Hindlimb muscle (tissue), 1 donor: ENCODE data around the gene NRP1. TPM values are rescaled to one million over a fixed set of nuclear protein-coding genes. Genes with fewer than 3 reads are reported as not detected.

Experiments
- DNase-seq: peaks from one replicate; pipeline ENCODE4 v3.0.0-alpha.2; 2013
- polyA plus RNA-seq: library from polyadenylated mRNA; unstranded; fragments of 120-200 nt; gene quantifications from one replicate; pipeline ENCODE4 v1.2.1, GENCODE V29; 2013; ENCODE audit not compliant: insufficient read length

The NRP1 gene
- polyA plus RNA-seq, 1 donor, result 102 TPM

GRCh38 chr10:33290321-33291052, 44.0 kb downstream of the NRP1 start:
- DNase-seq, result no peak

- no peak for DNase-seq
Observed at GRCh38 chr10:33289776-33290175, 44.7 kb downstream of the NRP1 start.

GRCh38 chr10:33288127-33288526, 46.3 kb downstream of the NRP1 start:
- no peak for DNase-seq

- DNase-seq, result no peak
Observed at GRCh38 chr10:33287112-33287511, 47.4 kb downstream of the NRP1 start.

GRCh38 chr10:33286157-33286934, 48.1 kb downstream of the NRP1 start:
- DNase-seq, result no peak

- DNase-seq, result no peak
Observed at GRCh38 chr10:33284945-33285344, 49.5 kb downstream of the NRP1 start.

- DNase-seq, result peak; percentile 34
Observed at GRCh38 chr10:33279811-33280602, 54.5 kb downstream of the NRP1 start.

- DNase-seq, result no peak
Observed at GRCh38 chr10:33279276-33279675, 55.2 kb downstream of the NRP1 start.

- no peak for DNase-seq
Observed at GRCh38 chr10:33278198-33278597, 56.3 kb downstream of the NRP1 start.

GRCh38 chr10:33277135-33277536, 57.3 kb downstream of the NRP1 start:
- peak; percentile 56 for DNase-seq

- DNase-seq, result no peak
Observed at GRCh38 chr10:33276282-33276923, 58.1 kb downstream of the NRP1 start.

GRCh38 chr10:33274096-33274785, 60.2 kb downstream of the NRP1 start:
- DNase-seq, result no peak

GRCh38 chr10:33273295-33274002, 61.0 kb downstream of the NRP1 start:
- DNase-seq, result peak; percentile 32

GRCh38 chr10:33272635-33273034, 61.8 kb downstream of the NRP1 start:
- DNase-seq, result no peak

GRCh38 chr10:33271969-33272583, 62.4 kb downstream of the NRP1 start:
- no peak for DNase-seq

GRCh38 chr10:33270971-33271370, 63.5 kb downstream of the NRP1 start:
- no peak for DNase-seq

GRCh38 chr10:33267708-33268107, 66.8 kb downstream of the NRP1 start:
- no peak for DNase-seq

- no peak for DNase-seq
Observed at GRCh38 chr10:33265621-33266020, 68.8 kb downstream of the NRP1 start.

GRCh38 chr10:33263453-33263852, 71.0 kb downstream of the NRP1 start:
- DNase-seq, result no peak

GRCh38 chr10:33262871-33263270, 71.6 kb downstream of the NRP1 start:
- no peak for DNase-seq
